Measurements from ENCODE around the gene IMMT.

- TF ChIP-seq CTCF (conservative IDR thresholded peaks at IDR 0.05; ENCODE audit: low read depth, low read length) (no peak), EZH2 (IDR thresholded peaks at IDR 0.05; ENCODE audit: low read length, unreplicated experiment) (no peak), EZH2phosphoT487 (IDR thresholded peaks at IDR 0.05; ENCODE audit: borderline replicate concordance, low read length) (no peak)
These were observed 77.1 kb downstream of the IMMT start for GRCh38 chr2:86118130-86118529.

Measured in PC-3 (cell line).